ENCODE measurements around the gene SPON2.

SPON2 gene

DNA sequence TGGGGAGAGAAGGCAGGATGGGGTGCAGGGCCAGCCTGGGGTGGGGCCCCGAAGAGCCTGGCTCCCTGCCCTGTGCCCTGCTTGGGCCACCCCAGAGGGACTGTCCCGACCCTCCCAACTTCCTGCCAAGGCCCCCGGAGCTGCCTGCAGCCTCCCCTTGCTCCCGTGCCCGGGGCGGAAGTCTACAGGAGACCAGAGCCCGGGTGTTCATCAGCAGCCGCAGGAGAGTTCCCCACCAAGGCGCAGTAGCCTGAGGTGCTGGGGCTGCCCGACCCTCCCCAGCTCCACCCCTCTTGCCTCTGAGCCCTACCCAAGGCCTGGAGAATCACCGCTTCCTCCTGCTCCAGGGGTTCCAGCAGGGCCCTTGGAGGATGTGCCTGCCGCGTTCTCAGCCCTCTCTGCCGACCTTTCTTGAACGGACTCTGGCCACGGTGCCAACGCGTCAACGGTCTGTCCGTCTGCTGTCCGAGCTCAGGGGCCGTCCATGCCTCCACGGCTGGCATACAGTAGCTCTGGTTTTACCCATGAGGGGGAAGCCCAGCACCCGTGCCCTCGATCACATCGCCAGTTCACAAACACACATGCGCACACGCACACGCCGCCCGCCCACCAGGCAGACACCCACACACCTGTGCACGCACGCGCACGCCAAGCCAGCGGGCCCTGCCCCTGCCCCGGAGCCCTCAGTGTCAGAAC lies 36.0 kb upstream of the SPON2 start:
- DNase-seq, result no peak

DNA sequence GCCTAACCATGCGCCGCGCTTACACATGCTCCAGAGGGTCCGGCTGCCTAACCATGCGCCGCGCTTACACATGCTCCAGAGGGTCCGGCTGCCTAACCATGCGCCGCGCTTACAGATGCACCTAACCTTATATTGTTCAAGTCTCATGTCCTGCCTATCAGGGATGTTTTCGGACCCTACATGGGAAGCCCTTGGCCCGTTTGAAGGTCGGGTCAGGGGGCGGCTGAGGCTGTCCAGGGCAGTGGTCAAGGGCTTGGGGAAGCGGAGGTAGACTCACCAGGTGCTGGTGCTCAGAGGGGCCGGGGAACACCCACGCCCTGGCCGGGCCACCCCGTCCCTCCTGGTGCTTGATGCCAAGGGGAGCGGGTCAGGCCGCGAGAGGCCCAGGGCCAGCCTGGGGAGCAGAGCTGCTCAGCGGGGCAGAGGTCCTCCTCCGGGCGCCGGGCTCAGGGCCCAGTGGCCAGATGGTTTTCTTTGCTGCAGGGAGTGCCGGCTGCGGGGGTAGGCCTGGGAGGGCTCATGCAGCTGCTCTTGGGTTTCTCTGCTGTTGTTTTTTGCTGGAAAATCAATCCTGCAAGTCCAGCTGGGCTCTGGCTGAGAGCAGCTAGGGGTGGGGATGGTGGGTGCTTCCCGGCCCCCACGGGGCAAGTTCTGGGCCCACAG lies 35.4 kb upstream of the SPON2 start:
- DNase-seq, result no peak

DNA sequence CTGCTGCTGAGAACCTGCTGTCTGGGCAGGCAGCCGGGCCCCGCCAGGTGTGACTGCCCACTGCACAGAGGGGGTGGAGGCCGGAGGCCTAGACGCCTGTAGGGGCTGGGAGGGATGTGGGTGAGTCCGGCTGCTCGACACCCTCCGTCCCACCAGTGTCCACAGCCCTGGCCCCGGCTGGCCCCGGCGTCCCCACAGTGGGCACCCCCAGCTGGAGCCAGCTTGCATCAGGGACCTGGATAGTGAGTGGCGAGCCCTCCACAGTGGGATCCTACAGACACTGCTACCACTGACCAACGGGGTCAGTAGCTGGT lies 34.7 kb upstream of the SPON2 start:
- no peak for DNase-seq

DNA sequence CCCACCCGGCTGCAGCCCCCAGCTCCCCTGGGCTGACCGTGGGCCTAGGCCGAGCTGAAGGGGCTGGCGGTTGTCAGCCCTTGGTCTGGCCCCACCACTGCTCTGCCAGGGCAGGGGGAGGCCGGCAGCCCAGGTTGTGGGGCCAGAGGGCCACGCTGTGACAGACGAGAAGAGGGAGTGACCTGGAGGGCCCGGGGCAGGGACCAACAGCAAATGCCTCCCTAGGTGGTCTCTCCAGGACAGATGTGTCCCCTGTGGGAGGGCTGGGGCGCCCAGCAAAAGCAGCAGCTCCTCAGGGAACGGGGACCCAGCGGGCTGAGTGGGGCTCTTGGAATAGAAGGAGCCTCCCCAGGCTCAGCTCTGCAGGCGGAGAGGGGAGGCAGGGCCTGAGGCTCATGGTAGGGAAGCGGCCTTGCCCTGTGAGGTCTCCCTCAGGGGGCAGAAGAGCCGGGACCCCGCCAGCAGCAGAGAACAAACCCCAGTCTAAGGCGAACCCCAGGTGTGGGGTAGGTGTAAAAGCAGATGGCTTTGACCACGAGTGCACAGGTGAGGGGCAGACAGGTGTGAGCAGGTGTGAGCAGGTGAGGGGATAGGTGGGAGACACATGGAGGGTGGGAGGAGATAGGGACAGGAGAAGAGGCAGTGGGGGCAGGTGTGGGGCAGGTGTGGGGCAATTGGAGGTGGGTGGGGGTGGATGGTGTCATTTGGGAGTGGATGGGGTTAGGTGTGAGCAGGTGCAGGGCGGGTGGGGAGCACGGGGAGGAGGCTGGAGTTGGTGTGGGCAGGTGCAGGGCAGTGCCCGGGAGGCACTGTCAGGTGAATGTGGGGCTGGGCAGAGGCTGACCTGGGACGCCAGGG lies 34.1 kb upstream of the SPON2 start:
- no peak for DNase-seq

DNA sequence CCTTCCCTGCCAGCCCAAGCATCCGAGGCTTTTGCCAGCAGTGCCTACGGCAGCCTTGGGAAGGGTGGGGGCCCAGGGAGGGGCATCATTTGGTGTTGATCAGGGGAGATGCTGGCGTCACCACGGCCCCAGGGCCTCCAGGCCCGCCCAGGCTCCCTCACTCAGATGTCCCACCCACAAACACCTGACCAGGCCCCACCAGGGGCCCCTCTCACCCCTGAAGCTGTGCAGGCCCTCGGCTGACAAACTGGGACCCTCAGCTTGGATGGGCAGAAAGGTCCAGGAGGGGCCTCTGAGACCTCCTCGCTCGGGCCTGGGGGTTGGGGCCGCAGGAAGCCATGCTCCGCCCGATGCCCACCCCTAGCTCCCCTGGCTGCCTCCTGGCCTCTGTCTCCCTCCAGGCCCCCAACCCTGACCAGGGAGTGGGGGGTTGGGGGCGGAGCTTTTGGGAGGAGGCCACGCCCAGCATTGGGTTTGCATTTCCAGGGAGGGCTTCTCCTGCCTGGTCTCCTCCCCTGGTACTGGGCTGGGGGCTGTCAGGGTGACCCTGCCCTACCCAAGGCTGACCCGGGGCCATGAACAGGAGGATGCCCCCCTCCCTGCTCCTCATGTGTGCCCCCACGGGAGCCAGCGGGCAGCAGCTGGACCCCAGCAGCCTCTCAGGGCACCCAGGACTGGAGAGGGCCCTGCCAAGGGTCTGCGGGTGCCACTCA lies 33.4 kb upstream of the SPON2 start:
- DNase-seq, result no peak

DNA sequence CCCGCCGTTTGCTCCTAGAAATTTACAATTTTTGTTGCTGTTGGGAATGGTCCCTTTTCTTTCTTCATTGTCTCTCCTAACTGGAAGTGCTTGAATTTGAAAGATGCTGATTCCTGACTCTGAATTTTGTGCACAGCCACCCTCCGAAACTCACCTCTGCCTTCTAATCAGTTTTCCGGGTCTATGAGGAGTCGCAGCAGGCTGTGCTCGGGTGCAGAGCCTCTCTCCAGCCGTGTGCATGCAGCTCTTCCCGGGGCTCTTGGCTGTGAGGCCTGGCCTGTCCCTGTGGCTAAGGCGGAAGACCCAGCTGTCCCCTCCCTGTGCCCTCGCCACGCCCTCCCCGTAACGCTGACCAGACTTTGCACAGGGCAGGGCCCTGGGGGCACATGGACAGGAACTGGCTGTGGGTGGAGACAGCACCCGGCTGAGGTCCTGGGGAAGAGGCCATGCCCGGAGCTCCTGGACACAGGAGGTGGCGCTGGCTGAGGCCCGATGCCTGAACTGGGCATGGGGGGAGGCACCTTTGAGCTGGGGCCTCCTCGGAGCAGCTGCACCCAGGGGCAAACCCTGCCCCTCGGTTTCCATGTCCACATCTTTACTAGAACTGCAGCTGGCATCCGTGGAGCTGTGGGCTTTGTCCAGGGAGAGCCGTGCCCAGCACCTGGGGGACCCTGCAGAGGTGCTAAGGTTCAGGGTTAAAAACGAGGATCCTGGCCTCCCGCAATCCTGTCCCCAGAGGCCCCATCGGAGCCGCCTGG lies 32.6 kb upstream of the SPON2 start:
- DNase-seq, result no peak

DNA sequence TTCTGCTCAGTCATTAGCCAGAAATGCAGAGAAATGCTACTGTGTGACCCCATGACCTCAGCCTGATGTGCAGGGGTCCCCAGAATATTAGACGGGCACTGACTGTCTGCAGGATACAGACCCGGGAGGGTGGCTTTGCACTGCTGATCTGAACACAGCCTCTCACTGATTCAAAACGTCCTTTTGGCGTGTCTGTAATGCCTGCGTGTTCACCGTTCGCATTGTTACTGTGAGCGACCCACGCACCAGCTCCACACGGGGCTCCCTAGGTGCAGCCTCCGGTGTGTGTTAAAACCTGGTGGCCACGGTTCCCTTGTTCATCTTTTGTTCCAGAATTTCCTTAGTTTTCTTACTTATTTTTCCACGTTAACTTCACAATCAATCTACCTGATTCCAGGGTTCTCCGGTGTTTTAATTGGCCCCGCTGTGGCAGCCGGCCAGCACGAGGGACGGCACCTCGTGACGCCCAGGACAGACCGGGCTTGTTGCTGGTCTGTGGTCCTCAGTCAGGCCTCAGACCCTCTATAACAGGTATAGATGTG lies 32.0 kb upstream of the SPON2 start:
- no peak for DNase-seq

DNA sequence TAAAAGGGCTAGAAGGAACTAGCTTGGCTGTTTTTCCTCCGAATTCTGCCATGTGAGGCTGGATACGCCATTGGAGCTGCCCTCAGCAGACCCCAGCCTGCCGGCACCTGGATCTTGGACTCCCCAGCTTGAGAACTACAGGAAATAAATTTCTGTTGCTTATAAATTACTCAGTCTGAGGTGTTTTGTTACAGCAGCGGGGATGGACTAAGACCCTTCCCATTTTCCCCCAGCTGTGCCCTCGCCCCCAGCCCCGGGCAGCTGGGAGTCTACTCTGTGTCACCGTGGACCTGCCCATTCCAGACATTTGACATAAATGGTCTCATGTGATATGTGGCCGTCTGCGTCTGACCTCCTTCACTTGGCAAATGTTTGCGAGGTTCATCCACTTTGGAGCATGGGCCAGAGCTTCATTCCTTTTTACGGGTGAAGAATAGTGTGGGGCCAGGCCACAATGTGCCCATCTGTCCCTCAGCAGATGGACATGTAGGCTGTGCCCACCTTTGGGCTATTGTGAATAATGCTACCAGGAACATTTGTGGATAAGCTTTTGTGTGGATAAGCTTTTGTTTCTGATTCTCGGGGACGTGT lies 30.7 kb upstream of the SPON2 start:
- DNase-seq, result no peak

DNA sequence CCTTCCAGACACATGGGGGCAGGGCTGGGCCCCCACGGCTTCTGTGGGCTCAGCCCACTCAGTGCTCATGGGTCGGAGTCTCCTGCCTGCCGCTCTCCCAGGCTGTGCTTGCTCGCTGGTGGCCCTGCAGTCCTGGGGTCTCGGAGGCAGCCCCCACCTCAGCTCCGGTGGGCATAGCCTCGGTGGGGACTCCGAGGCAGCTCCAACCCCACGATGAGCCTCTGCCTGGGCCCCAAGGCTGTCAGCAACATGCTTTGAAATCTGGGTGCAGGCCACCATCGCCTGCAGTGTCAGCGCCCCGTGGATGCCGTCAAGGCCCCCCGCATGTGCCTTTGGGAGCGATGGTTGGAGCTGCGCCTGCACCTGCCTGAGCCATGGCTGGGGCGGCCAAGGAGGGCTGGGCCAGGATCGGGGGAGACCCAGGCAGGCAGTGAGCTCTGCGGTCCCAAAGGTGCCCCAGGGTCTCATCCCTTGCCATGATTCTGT lies 30.2 kb upstream of the SPON2 start:
- DNase-seq, result no peak

DNA sequence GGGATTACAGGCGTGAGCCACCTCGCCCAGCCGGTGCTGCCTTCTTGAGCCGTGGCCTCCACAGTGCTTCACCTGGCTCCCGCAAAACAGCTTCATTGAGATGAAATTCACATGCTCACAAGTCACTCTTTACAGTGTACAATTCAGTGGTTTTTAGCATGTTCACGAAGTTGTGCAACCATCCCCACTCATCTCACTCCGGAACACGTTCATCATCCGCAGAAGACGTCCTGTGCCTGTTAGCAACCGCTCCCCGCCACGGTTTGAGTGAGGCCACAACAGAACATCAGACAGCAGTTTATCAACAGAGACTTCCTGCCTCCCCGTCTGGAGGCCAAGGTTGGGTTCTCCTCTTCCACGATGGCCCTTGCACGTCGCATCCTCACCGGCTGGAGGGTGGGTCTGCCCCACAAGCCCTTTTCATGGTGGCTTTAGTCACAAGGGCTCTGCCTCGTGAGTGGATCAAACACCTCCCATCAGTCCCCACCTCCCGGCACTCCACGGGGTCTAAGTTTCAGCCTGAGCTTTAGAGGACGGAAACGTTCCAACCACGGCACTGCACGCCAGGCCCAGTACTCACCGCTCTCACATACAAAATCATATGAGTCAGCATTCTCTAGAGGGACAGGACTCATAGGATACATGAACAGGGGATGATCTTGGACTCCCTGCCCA lies 29.6 kb upstream of the SPON2 start:
- no peak for DNase-seq

DNA sequence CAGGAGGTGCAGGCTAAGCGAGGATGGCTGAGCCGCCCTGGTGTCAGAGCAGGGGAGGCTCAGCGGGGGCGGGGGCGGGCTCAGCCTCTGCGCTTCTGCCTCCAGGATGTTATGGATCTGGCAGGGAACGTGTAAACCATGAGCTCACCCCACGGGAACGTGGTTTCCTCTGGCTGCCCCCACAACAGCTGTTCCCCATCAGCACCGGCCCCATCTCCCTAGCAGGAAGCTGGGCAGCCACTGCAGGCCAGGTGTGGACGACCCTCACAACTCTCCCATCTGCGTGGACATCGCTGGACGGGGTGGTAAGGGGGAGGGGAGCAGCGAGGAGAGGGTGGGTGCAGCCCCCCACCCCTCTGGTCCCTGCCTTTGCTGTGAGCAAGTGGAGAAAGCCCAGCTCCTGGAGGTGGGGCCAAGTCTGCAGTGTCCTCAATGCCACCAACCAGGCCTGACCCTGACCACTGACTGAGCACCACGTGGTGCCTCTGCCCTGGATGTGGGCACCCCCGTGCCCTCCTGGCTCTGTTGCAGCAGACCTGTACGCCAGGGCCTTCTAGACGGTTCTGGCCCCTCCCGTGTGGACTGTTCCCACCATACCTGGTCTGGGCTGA lies 28.1 kb upstream of the SPON2 start:
- DNase-seq, result no peak

DNA sequence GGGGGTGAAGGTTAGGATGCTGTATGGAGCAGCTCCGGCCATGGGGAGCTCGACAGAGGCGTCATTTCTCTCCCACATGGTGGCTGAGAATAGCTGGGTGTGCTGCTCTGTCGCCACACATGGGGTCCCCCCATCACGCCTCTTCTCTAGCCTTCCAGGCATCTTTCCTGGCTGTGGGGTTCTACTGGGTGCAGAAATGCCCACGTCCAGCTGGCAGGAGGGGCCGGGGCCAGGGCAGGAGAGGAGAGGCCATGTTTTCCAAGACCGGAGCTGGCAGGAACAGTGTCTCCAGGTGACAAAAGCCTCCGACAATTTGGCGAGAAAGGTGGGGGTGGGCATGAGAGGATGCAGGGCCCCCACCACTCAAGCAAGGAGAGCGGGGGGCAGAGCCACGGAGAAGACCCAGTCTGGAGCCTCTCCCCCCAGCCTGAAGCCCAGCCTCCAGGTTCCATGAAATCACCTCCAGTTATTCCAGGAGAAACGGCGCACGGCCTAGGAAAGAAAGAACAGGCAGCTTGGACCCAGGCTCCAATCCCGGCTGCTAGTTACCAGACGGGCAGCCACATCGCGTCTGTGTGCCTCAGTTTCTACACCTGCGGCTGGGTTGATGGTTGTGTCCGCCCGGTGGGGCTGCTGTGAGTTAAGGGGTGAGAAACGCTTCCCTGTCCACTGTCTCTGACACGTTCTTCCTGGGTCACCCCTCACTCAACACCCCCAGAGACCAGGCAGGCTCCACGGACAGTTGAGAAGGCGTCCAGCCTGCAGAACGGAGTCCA lies 27.4 kb upstream of the SPON2 start:
- no peak for DNase-seq

DNA sequence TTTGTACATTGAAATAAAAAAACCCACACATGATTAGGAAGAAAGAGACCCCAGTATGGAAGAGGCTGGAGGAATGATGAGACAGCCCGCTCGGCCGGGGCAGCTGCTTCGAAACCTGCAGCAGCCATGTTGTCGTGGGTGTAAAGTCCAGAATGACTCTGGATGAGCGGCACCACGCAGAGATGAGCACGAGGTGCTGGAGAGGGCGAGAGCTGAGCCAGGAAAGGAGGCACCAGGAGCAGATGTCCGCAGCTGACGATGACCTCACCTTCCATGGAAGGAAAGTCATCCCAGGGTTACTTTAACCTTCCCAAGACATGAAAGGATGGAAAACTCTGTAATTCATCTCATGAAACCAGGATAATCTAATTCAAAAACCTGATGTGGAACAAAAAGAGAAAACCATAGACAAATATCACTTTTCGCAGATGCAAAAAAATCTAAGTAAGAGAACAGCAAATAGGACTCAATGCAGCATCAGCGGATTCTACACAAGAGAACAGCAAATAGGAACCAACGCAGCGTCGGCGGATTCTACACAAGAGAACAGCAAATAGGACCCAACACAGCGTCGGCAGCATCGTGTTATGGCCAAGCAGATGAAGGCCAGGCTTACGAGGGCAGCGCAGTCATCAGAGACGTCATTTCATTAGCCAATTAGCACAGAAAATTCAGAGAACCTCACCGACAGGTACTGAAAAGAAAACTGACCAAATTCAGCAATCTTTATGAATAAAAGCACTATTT lies 25.9 kb upstream of the SPON2 start:
- DNase-seq, result no peak

DNA sequence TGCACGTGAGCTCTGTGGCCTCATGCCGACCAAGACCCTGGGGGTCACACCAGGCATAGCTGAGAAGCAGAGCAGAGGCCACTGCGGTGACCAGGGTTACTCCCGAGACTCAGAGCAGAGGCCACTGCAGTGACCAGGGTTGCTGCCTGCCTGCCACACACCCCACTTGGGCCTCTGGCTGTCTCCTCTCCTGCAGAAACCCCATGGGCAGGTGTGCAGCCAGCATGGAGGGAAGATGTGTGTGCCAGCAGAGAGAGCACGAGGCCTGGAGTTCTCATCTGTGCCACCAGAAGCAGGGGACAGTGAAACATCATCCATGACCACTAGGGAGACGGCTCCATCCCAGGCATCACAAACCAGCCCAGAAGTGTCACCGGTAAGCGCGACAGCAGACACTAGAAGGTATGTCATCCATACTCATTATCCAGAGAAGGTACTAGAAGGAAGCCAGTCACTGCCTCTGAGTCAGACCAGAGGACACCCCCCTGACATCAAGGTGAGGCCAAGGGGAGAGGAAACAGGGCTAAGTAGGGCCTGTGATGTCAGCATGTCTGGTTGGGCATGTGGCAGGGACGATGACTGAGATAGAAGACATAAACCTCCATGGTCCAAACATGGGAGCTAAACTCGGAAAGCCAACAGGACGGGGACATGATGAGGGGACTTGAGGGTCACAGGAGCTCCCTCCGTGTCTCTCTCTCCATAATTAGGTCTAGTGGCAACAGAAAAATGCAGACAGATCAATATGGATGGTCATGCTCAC lies 24.2 kb upstream of the SPON2 start:
- no peak for DNase-seq

DNA sequence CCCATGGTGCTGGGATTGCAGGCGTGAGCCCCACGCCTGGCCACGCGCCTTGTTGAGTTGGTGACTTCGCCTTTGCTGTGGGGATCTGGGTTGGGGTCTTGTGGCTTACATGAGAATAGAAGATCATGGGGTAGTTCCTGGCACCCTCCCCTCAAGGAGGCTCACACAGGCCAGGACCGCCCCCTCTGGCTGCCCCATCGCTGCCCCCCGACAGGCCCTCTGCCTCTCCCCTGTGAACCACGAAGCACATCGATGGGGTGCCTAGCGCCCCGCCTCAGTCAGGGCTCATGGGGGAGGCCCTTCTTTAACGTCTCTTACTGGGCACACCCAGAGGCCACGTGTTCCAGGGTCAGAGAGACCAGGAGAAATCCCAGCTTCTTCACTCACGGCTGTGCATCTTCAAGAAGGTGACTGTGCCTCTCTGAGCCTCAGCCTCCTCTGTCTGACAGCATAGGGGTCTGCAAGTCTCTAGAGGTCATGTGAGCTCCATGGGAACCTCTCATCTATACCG lies 23.6 kb upstream of the SPON2 start:
- no peak for DNase-seq

DNA sequence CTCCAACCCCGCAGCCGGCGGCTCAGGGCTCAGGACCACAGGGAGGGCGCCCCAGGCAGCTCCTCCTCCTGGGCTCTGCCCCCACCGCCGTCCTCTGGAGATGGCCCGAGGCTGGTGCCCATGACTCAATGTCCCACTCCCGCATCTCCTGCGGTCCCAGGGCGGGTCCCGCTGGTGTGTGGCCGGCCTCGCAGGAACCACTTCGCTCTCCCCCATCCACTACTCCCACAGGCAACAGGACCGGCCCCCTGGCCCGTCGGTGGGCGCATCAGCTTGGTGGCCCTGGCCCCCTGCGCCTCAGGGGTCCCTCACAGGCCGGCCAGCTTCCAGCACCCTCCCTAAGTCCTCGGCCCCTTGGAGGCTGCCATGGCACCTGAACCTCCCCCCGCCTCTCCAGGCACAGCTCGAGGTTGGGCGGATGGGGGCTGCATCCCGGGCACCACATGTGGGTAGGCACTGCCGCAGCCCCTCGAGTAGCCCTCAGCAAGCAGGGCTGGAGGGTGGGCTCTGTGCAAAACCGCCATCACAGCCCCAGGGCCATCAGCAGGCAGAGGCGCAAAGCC lies 22.8 kb upstream of the SPON2 start:
- no peak for DNase-seq

DNA sequence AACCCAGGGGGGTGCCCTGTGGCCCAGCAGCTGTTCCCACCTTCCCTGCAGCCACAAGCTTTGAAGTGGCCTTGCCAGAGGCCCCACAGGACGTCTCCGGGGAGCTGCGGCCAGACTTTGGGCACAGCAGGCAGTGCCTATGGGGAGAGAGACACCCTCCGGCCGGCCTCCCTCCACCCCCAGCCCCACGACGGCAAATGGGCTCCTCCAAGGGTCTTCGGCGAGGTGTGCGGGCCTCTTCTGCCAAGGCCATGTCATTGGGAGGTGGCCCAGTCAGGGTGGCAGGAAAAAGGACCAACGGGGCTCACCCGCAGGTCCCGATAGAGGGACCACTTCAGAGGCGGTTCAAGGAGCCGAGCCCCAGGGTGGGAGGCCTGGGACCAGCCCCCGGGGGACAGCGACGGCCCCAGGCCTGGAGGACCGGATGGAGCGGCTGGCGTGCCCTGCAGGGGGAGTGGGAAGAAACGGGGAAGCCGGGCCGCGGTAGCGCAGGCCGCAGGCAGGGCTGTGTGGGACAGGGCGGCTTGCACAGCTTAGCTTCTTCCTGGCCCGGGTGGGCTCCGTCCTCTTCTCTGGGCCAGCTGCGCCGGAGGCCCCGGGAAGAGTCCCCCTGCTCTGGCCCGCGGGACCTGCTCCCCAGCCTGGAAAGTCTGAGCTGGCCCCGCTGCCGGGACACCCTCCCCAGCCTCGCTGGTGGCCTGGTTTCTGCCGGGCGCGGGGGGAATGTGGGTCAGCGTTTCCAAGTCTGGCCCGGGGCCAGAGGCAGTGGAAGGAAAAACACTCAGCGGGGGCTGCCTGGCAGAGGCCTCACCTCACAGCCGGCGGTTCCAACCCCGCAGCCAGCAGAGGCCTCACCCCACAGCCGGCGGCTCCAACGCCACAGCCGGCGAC lies 21.9 kb upstream of the SPON2 start:
- no peak for DNase-seq
